ENCODE results near the gene AMN1. TPM values are rescaled to one million over a fixed set of nuclear protein-coding genes. Genes with fewer than 3 reads are reported as not detected.

Gene AMN1
- total and polyA plus RNA-seq, 2 of the 13 experiments (the other 11 are each of a cell fraction or from before 2014, with no cell fraction given) = 7.5 to 26.5 TPM

GRCh38 chr12:31749024-31749704 lies 20.3 kb upstream of the AMN1 start (continued):
- TF ChIP-seq ZNF766 (CRISPR knock-in tag; IDR thresholded peaks at IDR 0.05; ENCODE audit: borderline replicate concordance) (peak; percentile 31; the same call in 1 of the 2 replicates), NR2C2 (CRISPR knock-in tag; IDR thresholded peaks at IDR 0.05; ENCODE audit: borderline replicate concordance) (peak; percentile 70), CHD4 (IDR thresholded peaks at IDR 0.05; ENCODE audit: borderline replicate concordance, low read length) (no peak; the same call in 1 of the 2 replicates), ZNF563 (CRISPR knock-in tag; IDR thresholded peaks at IDR 0.05) (no peak), RBAK (CRISPR knock-in tag; IDR thresholded peaks at IDR 0.05) (no peak), ZNF598 (CRISPR knock-in tag; IDR thresholded peaks at IDR 0.05; ENCODE audit: borderline replicate concordance) (no peak), KLF13 (CRISPR knock-in tag; IDR thresholded peaks at IDR 0.05) (no peak), ARNTL (CRISPR knock-in tag; IDR thresholded peaks at IDR 0.05) (peak; percentile 77; the same call in 1 of the 2 replicates), ZNF639 (CRISPR knock-in tag; conservative IDR thresholded peaks at IDR 0.05) (0 out of 2 replicates have a peak, but pooled peaks have one; percentile 70), ZNF615 (CRISPR knock-in tag; IDR thresholded peaks at IDR 0.05; ENCODE audit: borderline replicate concordance) (0 out of 2 replicates have a peak, but pooled peaks have one; percentile 11), SUZ12 (IDR thresholded peaks at IDR 0.05; ENCODE audit: low read depth, low read length) (no peak), REXO4 (CRISPR knock-in tag; IDR thresholded peaks at IDR 0.05; ENCODE audit: borderline replicate concordance) (no peak), JARID2 (CRISPR knock-in tag; IDR thresholded peaks at IDR 0.05; ENCODE audit: insufficient replicate concordance) (no peak), ATF2 (CRISPR knock-in tag; IDR thresholded peaks at IDR 0.05) (peak; percentile 96), CAMTA2 (CRISPR knock-in tag; IDR thresholded peaks at IDR 0.05; ENCODE audit: borderline replicate concordance) (no peak), ZFP91 (CRISPR knock-in tag; IDR thresholded peaks at IDR 0.05; ENCODE audit: borderline replicate concordance) (no peak), E2F1 (CRISPR knock-in tag; IDR thresholded peaks at IDR 0.05) (no peak), NCOA5 (CRISPR knock-in tag; IDR thresholded peaks at IDR 0.05) (no peak), ATF3 (CRISPR knock-in tag; IDR thresholded peaks at IDR 0.05) (peak; percentile 98), CREB1 (IDR thresholded peaks at IDR 0.05) (peak; percentile 81), CREB1 (CRISPR knock-in tag; IDR thresholded peaks at IDR 0.05) (peak; percentile 92), PHF20 (CRISPR knock-in tag; IDR thresholded peaks at IDR 0.05) (no peak), PAF1 (CRISPR knock-in tag; IDR thresholded peaks at IDR 0.05) (no peak), ZNF7 (CRISPR knock-in tag; IDR thresholded peaks at IDR 0.05) (no peak), MED13 (CRISPR knock-in tag; IDR thresholded peaks at IDR 0.05) (peak; percentile 86; the same call in 1 of the 2 replicates), BORCS8-MEF2B (CRISPR knock-in tag; IDR thresholded peaks at IDR 0.05) (no peak)

Measured in HepG2 (cell line).